OCI-LY3 (cell line): Measurements from ENCODE around the gene NGEF.

ENCODE experiments used
- EZH2phosphoT487 ChIP-seq: fragments of 200-600 bp; shearing (Covaris generic); IDR thresholded peaks from 2 replicates; pipeline ENCODE4 v1.6.1; 2018; ENCODE audit warnings: antibody characterized with exemption, mixed run types, low read depth
- TF ChIP-seq, protein P1 (sequence below): fragments of 200-600, 300-600 bp; sonication (generic); IDR thresholded peaks from 2 replicates; pipeline ENCODE4 v1.5.1; 2014; ENCODE audit warnings: antibody characterized with exemption, low read length, low read depth

DNA sequence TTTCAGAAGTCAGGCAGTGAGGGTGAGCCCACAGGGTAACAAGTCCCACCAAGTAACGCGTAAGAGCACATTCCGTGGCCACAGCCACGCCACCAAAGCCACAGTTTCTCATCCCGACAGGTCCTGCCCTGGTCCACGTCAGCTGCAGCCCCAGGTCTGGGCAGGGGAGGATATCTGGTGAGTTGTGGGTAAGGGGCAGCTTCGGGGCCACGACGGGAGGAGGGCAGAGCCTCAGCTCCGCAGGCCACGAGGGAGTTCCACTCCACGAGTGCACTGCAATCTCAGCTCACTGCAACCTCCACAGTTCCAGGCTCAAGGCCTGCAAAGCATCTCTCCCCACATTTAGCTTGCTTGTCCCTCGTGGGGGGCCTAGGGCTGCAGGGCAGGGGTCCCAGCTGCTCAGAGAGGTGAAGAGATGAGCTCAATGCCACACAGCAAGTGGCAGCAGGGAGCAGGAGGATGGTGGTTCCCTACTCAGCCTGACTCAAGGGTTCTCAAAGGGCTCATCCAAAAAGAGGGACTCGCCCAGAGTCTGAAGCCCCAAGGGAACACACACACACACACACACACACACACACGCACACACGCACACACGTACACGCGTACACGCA, 130.4 kb downstream of the NGEF start:
- TF ChIP-seq, protein P1, sequence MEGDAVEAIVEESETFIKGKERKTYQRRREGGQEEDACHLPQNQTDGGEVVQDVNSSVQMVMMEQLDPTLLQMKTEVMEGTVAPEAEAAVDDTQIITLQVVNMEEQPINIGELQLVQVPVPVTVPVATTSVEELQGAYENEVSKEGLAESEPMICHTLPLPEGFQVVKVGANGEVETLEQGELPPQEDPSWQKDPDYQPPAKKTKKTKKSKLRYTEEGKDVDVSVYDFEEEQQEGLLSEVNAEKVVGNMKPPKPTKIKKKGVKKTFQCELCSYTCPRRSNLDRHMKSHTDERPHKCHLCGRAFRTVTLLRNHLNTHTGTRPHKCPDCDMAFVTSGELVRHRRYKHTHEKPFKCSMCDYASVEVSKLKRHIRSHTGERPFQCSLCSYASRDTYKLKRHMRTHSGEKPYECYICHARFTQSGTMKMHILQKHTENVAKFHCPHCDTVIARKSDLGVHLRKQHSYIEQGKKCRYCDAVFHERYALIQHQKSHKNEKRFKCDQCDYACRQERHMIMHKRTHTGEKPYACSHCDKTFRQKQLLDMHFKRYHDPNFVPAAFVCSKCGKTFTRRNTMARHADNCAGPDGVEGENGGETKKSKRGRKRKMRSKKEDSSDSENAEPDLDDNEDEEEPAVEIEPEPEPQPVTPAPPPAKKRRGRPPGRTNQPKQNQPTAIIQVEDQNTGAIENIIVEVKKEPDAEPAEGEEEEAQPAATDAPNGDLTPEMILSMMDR, result no peak
- no peak for TF ChIP-seq EZH2phosphoT487
